Epithelial cell of esophagus (primary cell): ENCODE data around the gene TMEM131L.
"Not testable (repeated sequence)": the region's sequence is repeated elsewhere in the genome, so short reads cannot be mapped to it uniquely, and the experiment has no call there.

Experiments used
- DNase-seq: peaks from one replicate; pipeline ENCODE4 v3.0.0; 2010; ENCODE audit warnings: low read depth
- H3K4me3 ChIP-seq: 2 replicates; pipeline ENCODE4 v1.5.1; 2011; ENCODE audit warnings: mild to moderate bottlenecking, low read length, control low read depth
- CTCF ChIP-seq: IDR thresholded peaks from 2 replicates; pipeline ENCODE4 v1.5.1; 2011; ENCODE audit warnings: low read depth, mild to moderate bottlenecking, low read length, control low read depth, inconsistent platforms; ENCODE audit not compliant: insufficient read depth; ENCODE audit errors: missing control alignments

The TMEM131L gene

DNA sequence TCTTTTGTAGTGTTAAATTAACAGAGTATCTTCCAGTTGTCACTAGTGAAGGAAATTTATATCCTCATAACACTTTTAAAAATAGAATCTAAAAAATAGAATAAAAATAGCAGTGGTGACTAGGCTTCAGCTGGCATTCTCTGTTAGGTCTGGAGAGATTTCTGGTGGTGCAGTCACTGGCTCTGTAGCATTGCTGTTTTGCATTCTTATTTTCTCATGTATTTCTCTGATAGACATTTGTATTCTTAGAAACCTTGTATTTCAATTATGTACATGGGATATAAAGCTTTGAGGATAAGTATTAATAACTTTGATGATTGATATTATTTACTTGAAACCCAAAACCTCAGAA lies 87.6 kb downstream of the TMEM131L start:
- no peak overlapping the region for H3K4me3 ChIP-seq
- no peak for TF ChIP-seq CTCF
- DNase-seq, result no peak

DNA sequence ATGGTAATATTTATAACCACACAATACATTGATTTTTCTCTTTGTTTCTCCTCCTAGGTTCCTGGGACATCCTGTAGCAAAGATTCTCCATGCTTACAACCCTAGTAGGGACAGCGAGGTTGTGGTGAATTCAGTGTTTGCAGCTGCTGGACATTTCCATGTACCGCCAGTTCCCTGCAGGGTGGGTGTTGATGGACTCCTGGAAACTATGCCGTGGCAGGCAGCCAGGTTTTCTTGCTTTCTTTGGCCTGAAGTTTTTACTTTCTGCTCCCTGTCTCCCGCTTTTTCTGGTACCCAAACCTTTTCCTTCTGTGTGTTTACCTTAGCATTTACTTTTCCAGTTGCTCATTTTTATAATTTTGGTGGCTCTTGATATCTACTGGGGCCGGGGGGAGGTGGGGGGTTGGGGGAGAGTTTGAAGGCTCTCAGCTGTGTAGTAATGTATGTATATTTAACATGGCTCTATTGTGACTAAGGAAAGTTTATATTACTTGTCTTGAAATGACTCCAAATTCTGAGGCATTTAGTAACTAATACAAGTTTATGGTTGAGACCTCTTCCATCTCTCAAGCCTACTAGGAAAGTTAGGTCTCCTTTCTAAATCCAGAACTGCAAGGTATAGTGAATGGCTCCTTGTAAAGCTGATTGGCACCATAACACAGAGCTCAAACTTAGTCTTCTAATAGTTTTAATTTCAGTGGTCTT lies 89.7 kb downstream of the TMEM131L start:
- TF ChIP-seq CTCF, result no peak
- no peak for DNase-seq

GRCh38 chr4:153556435-153556815 lies 90.3 kb downstream of the TMEM131L start:
- DNase-seq, result no peak
- H3K4me3 ChIP-seq, result no peak overlapping the region
- TF ChIP-seq CTCF, result no peak

More for the DNA sequence above, 89.7 kb downstream of the TMEM131L start:
- no peak overlapping the region for H3K4me3 ChIP-seq

GRCh38 chr4:153560908-153561307 lies 94.7 kb downstream of the TMEM131L start:
- DNase-seq, result no peak
- H3K4me3 ChIP-seq, result no peak overlapping the region
- TF ChIP-seq CTCF, result no peak

DNA sequence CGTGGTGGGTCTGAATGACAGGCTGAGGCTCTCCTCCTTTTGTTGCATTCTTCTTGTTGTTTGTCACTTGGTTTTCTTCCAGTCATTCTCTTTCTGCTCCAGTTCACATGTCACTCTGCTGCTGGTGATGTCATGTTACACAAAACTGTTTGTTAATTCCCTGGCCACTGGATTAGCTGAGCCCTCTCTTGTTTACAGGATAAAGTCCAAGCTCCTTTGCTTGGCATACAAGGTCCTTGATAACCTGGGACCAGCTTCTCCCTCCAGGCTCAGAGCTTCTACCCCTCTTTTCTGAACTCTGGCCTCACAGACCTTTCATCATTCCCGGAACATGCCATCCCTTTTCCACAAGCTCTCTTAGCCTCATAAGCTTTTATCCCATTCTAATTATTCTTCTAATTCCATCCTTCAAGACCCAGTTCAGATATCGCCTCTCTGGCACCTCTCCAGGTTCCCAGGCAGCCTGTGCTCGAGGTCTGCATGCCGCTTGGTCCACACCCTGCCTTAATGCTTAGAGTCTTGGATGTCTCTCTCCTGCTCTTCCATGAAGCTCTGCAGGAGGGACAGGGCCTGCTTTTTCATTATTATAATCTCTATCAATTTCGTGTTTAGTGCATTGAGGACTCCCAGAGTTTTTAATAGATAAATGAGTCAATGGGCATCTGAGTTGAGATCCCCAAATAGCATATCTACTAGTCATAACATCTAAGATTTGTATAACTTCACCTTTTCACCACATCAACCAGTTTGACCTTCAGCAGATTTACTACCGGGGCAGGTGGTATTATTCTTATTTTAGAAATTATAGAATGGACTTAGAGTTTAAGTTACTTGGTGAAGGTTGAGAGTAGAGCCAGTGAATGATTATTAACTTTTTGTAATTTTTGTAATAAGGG lies 98.7 kb downstream of the TMEM131L start:
- TF ChIP-seq CTCF, result no peak
- DNase-seq, result no peak
- H3K4me3 ChIP-seq, result no peak overlapping the region

DNA sequence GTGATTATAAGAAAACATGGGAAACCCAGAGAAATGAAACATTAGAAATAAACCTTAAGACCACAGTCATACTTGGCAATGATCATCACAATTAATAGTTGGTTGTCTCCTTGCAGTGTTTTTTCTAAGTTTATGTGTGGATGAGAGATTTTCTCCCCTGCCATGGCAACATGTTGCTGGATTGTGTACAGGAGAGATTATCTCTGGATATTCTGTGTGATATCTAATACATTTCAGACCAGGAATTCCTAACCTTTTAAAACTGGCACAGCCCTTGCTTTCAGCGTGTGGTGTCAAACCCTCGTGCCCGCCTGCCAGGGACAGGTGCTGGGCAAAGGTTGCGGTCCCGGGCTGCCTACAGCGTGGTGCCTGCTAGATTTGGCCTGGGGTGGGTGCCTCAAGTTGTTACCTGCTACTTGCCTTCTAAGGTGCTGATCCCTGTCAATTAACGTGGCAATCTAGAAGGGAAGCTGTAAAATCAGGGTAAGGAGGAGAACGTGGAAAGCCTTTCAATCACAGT lies 100.5 kb downstream of the TMEM131L start:
- DNase-seq, result no peak
- no peak for TF ChIP-seq CTCF
- H3K4me3 ChIP-seq, result no peak overlapping the region

DNA sequence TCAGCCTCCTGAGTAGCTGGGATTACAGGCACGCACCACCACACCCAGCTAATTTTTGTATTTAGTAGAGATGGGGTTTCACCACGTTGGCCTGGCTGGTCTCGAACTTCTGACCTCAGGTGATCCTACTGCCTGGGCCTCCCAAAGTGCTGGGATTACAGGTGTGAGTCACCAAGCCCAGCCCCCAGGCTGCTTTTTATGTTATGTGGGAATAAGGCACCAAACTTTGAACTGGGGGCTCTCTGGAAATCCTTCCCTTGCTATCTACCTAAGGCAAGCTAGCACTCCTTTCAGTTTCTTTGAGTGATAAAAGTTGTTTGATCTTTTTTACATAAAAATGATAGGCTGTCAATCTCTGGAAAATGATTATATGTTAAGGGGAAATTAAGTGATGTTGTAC lies 101.5 kb downstream of the TMEM131L start:
- DNase-seq, H3K4me3 ChIP-seq: not testable (repeated sequence)
